PC-3 (cell line): Measurements from ENCODE around the gene ZBTB45.

Source experiments
- EZH2 ChIP-seq: fragments of 300-600 bp; sonication (generic); IDR thresholded peaks from one replicate; pipeline ENCODE4 v1.6.1; 2017; ENCODE audit warnings: antibody characterized with exemption, mild to moderate bottlenecking, low read length; ENCODE audit not compliant: unreplicated experiment
- EZH2phosphoT487 ChIP-seq: fragments of 300-600 bp; sonication (generic); IDR thresholded peaks from 2 replicates; pipeline ENCODE4 v1.6.1; 2018; ENCODE audit warnings: mild to moderate bottlenecking, antibody characterized with exemption, low read length, borderline replicate concordance
- TF ChIP-seq, protein P1 (sequence below): fragments of 300-600 bp; sonication (generic); conservative IDR thresholded peaks from 2 replicates; pipeline ENCODE4 v1.5.1; 2017; ENCODE audit warnings: antibody characterized with exemption, low read depth, mild to moderate bottlenecking, low read length

DNA sequence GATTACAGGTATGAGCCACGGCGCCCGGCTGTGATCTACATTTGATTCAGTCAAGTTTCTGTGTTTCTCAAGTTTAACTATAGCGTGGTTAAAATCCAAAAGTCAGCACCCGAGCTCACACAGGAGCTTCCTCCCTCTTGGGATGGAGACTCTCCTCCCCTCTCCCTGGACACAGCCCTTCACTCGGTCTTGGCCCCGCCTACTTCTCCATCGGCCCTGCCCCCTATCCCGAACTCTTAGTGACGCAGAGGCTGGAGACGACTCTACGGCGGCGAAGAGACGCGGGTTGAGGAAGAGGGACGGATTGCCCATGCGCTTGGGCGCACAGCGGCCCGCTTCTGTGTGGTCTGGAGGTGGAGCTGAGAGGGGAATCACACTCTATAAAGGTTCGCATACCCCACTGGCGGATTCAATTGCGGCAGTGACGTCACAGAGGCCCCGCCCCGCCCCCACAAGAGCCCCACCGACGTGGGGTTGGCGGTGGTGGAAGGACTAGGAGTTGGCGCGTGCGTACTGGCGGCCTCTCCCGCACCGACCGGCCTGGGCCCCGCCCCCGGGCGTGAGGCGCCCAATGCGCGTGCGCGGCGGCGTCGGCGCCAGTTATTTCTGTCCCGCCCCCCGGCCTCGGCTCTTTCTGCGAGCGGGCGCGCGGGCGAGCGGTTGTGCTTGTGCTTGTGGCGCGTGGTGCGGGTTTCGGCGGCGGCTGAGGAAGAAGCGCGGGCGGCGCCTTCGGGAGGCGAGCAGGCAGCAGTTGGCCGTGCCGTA, 24.4 kb upstream of the ZBTB45 start, which contains the start of gene TRIM28:
- TF ChIP-seq, protein P1, sequence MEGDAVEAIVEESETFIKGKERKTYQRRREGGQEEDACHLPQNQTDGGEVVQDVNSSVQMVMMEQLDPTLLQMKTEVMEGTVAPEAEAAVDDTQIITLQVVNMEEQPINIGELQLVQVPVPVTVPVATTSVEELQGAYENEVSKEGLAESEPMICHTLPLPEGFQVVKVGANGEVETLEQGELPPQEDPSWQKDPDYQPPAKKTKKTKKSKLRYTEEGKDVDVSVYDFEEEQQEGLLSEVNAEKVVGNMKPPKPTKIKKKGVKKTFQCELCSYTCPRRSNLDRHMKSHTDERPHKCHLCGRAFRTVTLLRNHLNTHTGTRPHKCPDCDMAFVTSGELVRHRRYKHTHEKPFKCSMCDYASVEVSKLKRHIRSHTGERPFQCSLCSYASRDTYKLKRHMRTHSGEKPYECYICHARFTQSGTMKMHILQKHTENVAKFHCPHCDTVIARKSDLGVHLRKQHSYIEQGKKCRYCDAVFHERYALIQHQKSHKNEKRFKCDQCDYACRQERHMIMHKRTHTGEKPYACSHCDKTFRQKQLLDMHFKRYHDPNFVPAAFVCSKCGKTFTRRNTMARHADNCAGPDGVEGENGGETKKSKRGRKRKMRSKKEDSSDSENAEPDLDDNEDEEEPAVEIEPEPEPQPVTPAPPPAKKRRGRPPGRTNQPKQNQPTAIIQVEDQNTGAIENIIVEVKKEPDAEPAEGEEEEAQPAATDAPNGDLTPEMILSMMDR, result no peak
- TF ChIP-seq EZH2 (no peak), EZH2phosphoT487 (no peak)
